Neutrophil (primary cell): ENCODE data around the gene CLIP2.

ENCODE experiments used
- H3K27ac ChIP-seq: fragments of 200-600 bp; sonication (generic); 2 replicates; pipeline ENCODE4 v1.5.1; 2016; ENCODE audit warnings: mild to moderate bottlenecking, moderate library complexity
- H3K27me3 ChIP-seq: fragments of 200-600 bp; sonication (generic); 2 replicates; pipeline ENCODE4 v1.6.0; 2016; ENCODE audit warnings: mild to moderate bottlenecking
- H3K36me3 ChIP-seq: fragments of 200-600 bp; sonication (generic); 2 replicates; pipeline ENCODE4 v1.5.1; 2017
- H3K4me1 ChIP-seq, 2 experiments: fragments of 200-600 bp in 1 of 2; sonication (generic) in 1 of 2; 1 replicate in 1 of 2; 2 replicates in 1 of 2; pipeline versions ENCODE4 v1.5.1 to v1.6.1; 2013 to 2016; ENCODE audit warnings: low read depth in 1 of 2, low read length in 1 of 2, mild to moderate bottlenecking in 1 of 2, moderate library complexity in 1 of 2; ENCODE audit not compliant: control insufficient read depth in 1 of 2, insufficient read depth in 1 of 2
- H3K4me3 ChIP-seq, 2 experiments: fragments of 200-600 bp in 1 of 2; sonication (generic) in 1 of 2; 1 replicate in 1 of 2; 2 replicates in 1 of 2; pipeline ENCODE4 v1.5.1; 2013 to 2016; ENCODE audit warnings: low read depth in 1 of 2, low read length in 1 of 2, mild to moderate bottlenecking in 1 of 2, moderate library complexity in 1 of 2
- H3K9me3 ChIP-seq: fragments of 200-600 bp; sonication (generic); 2 replicates; pipeline ENCODE4 v1.5.1; 2016
- TF ChIP-seq, protein P1 (sequence below): fragments of 200-600 bp; sonication (generic); IDR thresholded peaks from 2 replicates; pipeline ENCODE4 v1.5.1; 2016; ENCODE audit warnings: antibody characterized with exemption

The CLIP2 gene

GRCh38 chr7:74365322-74366022 is 76.3 kb downstream of the CLIP2 start:
- H3K4me3 ChIP-seq: no peak overlapping the region
- H3K27ac ChIP-seq: no peak overlapping the region
- H3K9me3 ChIP-seq: no peaks in the 10 kb centered on the region
- H3K36me3 ChIP-seq: no peaks in the 10 kb centered on the region
- H3K4me1 ChIP-seq: no peaks in the 10 kb centered on the region
- TF ChIP-seq, protein P1, sequence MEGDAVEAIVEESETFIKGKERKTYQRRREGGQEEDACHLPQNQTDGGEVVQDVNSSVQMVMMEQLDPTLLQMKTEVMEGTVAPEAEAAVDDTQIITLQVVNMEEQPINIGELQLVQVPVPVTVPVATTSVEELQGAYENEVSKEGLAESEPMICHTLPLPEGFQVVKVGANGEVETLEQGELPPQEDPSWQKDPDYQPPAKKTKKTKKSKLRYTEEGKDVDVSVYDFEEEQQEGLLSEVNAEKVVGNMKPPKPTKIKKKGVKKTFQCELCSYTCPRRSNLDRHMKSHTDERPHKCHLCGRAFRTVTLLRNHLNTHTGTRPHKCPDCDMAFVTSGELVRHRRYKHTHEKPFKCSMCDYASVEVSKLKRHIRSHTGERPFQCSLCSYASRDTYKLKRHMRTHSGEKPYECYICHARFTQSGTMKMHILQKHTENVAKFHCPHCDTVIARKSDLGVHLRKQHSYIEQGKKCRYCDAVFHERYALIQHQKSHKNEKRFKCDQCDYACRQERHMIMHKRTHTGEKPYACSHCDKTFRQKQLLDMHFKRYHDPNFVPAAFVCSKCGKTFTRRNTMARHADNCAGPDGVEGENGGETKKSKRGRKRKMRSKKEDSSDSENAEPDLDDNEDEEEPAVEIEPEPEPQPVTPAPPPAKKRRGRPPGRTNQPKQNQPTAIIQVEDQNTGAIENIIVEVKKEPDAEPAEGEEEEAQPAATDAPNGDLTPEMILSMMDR: no peak
- no peaks in the 10 kb centered on the region for H3K27me3 ChIP-seq

- Histone ChIP-seq H3K4me1 (no peaks in the 10 kb centered on the region), H3K4me3 (no peak overlapping the region), H3K36me3 (no peaks in the 10 kb centered on the region), H3K9me3 (no peaks in the 10 kb centered on the region), H3K27ac (no peak overlapping the region), H3K27me3 (peaks cover 17% of the 10 kb centered on the region)
- TF ChIP-seq, protein P1: no peak
Measured at GRCh38 chr7:74371381-74372341, 82.5 kb downstream of the CLIP2 start.

DNA sequence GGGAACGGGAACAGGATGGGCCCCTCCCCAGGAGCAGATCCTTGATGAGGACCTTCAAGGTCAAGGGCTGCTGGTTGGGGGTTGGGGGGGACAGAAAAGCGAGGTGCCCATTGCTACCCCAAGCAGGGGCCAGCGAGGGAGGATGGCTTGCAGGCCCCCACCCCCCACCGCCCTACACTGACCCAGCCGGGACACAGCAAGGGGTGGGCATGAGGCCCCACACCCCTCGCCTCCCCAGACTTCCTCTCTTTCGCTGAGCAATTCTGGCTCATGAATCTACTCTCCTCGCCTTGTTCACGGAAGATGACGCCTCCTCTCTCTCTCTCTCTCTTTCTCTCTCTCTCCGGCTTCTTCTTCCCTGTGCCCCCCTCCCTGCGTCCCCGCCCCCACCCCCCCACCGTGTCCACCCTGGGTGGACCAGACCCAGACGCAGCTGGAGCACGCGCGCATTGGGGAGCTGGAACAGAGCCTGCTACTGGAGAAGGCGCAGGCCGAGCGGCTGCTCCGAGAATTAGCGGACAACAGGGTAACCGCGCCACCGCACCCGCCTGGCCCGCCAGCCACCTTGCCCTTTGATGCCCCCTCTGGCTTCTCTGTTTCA is 83.4 kb downstream of the CLIP2 start:
- peaks cover 17% of the 10 kb centered on the region for H3K27me3 ChIP-seq
- TF ChIP-seq, protein P1: no peak
- H3K9me3 ChIP-seq: no peaks in the 10 kb centered on the region
- H3K36me3 ChIP-seq: no peaks in the 10 kb centered on the region
- no peak overlapping the region for H3K27ac ChIP-seq
- no peak overlapping the region for H3K4me3 ChIP-seq
- H3K4me1 ChIP-seq: no peaks in the 10 kb centered on the region

DNA sequence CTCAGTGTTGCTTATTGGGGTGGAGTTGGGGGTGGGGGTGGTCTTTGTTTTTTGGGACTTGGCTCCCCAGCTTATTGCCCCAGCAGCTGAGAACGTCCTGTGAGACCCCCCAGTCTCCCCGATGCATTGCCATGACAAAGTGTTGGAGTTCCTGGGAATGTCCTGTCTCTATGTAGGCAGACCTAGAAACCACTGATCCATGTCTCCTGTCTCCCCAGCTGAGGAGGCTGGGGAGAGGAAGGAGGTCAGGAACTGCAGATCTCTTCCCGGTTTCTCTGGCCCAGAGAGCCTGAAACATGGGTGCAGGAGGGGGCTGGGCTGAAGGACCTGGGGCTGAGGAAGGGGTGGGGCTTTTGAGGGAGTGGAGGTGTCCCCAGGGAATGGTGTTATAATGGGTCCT is 84.3 kb downstream of the CLIP2 start:
- no peaks in the 10 kb centered on the region for H3K36me3 ChIP-seq
- TF ChIP-seq, protein P1: no peak
- no peaks in the 10 kb centered on the region for H3K4me1 ChIP-seq

DNA sequence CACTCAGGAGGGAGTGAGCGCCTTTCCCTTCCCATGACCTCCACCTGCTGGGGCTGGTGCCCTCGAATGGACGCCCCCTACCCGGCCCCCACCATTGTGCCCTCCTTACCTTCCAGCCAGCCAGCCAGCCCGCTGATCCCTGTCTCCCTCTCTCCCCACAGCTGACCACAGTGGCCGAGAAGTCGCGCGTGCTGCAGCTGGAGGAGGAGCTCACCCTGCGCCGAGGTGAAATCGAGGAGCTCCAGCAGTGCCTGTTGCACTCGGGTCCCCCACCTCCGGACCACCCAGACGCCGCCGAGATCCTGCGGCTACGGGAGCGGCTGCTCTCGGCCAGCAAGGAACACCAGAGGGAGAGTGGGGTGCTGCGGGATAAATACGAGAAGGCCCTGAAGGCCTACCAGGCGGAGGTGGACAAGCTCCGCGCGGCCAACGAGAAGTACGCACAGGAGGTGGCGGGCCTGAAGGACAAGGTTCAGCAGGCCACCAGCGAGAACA is 86.6 kb downstream of the CLIP2 start:
- TF ChIP-seq, protein P1: no peak
- H3K4me1 ChIP-seq: peaks cover 2 to 3% of the 10 kb centered on the region in 2 experiments
- no peak overlapping the region for H3K4me3 ChIP-seq
- H3K9me3 ChIP-seq: no peaks in the 10 kb centered on the region
- no peak overlapping the region for H3K27ac ChIP-seq
- no peaks in the 10 kb centered on the region for H3K36me3 ChIP-seq
- H3K27me3 ChIP-seq: peaks cover 17% of the 10 kb centered on the region

More for the DNA sequence above, 84.3 kb downstream of the CLIP2 start:
- Histone ChIP-seq H3K4me3 (no peak overlapping the region), H3K27me3 (peaks cover 17% of the 10 kb centered on the region), H3K27ac (no peak overlapping the region), H3K9me3 (no peaks in the 10 kb centered on the region)
